Glutamatergic neuron (in vitro differentiated cells): Measurements from ENCODE around the gene ATP8A2. TPM values are rescaled to one million over a fixed set of nuclear protein-coding genes. Genes with fewer than 3 reads are reported as not detected.

Source experiments
- DNase-seq: peaks from one replicate; pipeline ENCODE4 v3.0.0; 2022
- H3K27ac Mint-ChIP-seq: one replicate; pipeline ENCODE4 v1.8.0; 2020; ENCODE audit warnings: mild to moderate bottlenecking, mixed read lengths, inconsistent platforms; ENCODE audit not compliant: unreplicated experiment
- H3K27me3 Mint-ChIP-seq: one replicate; pipeline ENCODE4 v1.8.0; 2020; ENCODE audit warnings: mild to moderate bottlenecking, moderate library complexity, mixed read lengths, inconsistent platforms; ENCODE audit not compliant: unreplicated experiment
- H3K36me3 Mint-ChIP-seq: one replicate; pipeline ENCODE4 v1.8.0; 2020; ENCODE audit warnings: mild to moderate bottlenecking, mixed read lengths, inconsistent platforms; ENCODE audit not compliant: unreplicated experiment
- H3K4me1 Mint-ChIP-seq: one replicate; pipeline ENCODE4 v1.8.0; 2020; ENCODE audit warnings: mild to moderate bottlenecking, low read depth, mixed read lengths, inconsistent platforms; ENCODE audit not compliant: unreplicated experiment
- H3K4me3 Mint-ChIP-seq: one replicate; pipeline ENCODE4 v1.8.0; 2020; ENCODE audit warnings: mild to moderate bottlenecking, mixed read lengths, inconsistent platforms; ENCODE audit not compliant: unreplicated experiment
- H3K9me3 Mint-ChIP-seq: one replicate; pipeline ENCODE4 v1.8.0; 2020; ENCODE audit warnings: mild to moderate bottlenecking, moderate library complexity, mixed read lengths, inconsistent platforms; ENCODE audit not compliant: unreplicated experiment
- total RNA-seq: library from RNA; stranded (reverse); fragmentation: NEBNext Ultra II Directional; extraction: Animal tissue kit (Norgen Biotek cat#: 25700); gene quantifications from one replicate; pipeline ENCODE4 v1.2.1, GENCODE V29; 2021; ENCODE audit not compliant: unreplicated experiment
- TF ChIP-seq, protein P1 (sequence below): fragments of 200-600 bp; sonication (generic); IDR thresholded peaks from one replicate; pipeline ENCODE4 v1.5.0; 2021; ENCODE audit not compliant: partially characterized antibody, unreplicated experiment

Gene ATP8A2
- total RNA-seq, 1 donor from 2014 or later: 70.1 TPM

DNA sequence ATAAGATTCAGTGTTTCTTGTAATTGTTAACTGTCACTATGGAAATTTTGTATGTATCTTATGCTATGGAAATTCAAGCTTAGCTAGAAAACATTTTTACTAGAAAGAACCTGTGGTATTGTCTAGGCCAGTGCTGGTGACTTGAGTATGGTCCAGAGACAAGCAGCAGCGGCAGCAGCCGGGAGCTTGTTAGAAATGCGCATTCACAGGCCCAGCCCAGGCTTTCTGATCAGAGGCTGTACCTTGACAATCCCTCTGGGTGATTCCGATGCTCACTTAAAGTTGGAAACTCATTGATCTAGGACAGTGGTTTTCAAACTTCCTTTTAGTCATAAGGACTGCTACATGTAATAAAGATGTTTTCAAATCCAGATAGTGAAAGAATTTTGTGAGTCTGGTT lies 392.6 kb downstream of the ATP8A2 start:
- H3K9me3 Mint-ChIP-seq: no peaks in the 10 kb centered on the region

DNA sequence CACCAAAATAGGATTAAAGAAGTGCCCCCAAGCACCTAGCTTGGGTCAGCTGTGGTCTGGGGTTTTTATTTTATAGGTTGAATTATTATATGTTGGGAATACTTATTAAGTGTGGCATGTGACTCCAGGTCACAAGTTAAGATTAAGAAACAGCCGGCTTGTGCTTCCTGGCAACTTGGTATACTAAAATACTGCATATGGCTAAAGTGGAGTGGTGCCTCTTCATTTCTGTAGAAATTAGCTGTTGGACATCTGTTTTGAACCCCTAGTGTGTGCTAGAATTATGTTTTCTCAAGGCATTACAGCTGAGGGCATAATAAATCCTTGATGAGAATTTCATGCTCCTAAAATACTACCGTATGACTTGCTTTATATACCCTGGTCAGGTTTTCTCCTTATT lies 393.5 kb downstream of the ATP8A2 start:
- Mint-ChIP-seq H3K27ac (no peak overlapping the region), H3K9me3 (no peaks in the 10 kb centered on the region), H3K4me3 (no peak overlapping the region), H3K36me3 (no peaks in the 10 kb centered on the region), H3K4me1 (peaks cover 12% of the 10 kb centered on the region), H3K27me3 (peaks cover 1% of the 10 kb centered on the region)
- no peak for DNase-seq
- TF ChIP-seq, protein P1, sequence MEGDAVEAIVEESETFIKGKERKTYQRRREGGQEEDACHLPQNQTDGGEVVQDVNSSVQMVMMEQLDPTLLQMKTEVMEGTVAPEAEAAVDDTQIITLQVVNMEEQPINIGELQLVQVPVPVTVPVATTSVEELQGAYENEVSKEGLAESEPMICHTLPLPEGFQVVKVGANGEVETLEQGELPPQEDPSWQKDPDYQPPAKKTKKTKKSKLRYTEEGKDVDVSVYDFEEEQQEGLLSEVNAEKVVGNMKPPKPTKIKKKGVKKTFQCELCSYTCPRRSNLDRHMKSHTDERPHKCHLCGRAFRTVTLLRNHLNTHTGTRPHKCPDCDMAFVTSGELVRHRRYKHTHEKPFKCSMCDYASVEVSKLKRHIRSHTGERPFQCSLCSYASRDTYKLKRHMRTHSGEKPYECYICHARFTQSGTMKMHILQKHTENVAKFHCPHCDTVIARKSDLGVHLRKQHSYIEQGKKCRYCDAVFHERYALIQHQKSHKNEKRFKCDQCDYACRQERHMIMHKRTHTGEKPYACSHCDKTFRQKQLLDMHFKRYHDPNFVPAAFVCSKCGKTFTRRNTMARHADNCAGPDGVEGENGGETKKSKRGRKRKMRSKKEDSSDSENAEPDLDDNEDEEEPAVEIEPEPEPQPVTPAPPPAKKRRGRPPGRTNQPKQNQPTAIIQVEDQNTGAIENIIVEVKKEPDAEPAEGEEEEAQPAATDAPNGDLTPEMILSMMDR: no peak

More for the DNA sequence above, 392.6 kb downstream of the ATP8A2 start:
- no peak for DNase-seq
- H3K4me1 Mint-ChIP-seq: peaks cover 12% of the 10 kb centered on the region
- no peak overlapping the region for H3K27ac Mint-ChIP-seq
- H3K27me3 Mint-ChIP-seq: peaks cover 1% of the 10 kb centered on the region
- no peaks in the 10 kb centered on the region for H3K36me3 Mint-ChIP-seq
- TF ChIP-seq, protein P1: no peak
- H3K4me3 Mint-ChIP-seq: no peak overlapping the region

DNA sequence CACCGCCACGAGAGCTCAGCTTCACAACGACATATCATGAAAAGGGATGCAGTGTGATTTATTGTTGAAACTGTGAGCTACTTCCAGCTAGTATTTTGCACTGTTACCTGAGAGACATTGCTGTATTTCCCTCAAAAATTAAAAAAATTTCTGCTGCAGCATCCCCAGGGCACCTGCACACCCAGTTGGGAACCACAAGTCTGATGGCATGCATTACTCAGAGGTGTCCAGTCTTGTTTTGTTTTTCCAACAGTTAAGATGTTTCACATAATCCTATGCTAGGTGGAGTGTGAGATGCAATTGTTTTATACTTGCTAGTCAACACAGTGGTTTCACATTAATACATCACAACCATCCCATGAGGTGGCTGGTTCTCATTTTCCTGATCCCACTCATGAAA lies 394.8 kb downstream of the ATP8A2 start:
- Mint-ChIP-seq H3K36me3 (no peaks in the 10 kb centered on the region), H3K9me3 (no peaks in the 10 kb centered on the region), H3K4me1 (peaks cover 15% of the 10 kb centered on the region), H3K27ac (no peak overlapping the region), H3K4me3 (no peak overlapping the region), H3K27me3 (peaks cover 1% of the 10 kb centered on the region)
- no peak for DNase-seq
- TF ChIP-seq, protein P1: no peak

DNA sequence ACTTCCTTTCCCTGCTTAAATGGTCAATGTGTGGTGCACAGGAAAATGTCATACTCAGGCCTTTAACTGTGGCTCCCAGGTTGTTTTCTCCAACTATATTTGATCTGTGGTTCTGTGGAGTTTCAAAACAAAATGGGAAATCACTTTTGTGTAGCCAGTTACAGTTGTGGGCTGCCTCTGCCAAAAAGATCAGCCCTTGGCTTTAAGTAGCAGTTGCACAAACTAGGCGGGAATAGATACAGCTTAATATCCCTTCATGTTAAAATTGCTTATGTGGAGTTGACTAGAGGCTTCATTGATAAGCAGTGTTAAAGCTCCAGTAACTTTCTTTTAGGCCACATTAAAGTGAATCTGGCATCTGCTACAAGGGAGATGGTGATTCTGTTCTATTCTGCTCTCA lies 395.2 kb downstream of the ATP8A2 start:
- Mint-ChIP-seq H3K9me3 (no peaks in the 10 kb centered on the region), H3K4me3 (no peak overlapping the region), H3K36me3 (no peaks in the 10 kb centered on the region), H3K27ac (no peak overlapping the region), H3K4me1 (peaks cover 15% of the 10 kb centered on the region), H3K27me3 (peaks cover 1% of the 10 kb centered on the region)
- TF ChIP-seq, protein P1: no peak
- DNase-seq: no peak

DNA sequence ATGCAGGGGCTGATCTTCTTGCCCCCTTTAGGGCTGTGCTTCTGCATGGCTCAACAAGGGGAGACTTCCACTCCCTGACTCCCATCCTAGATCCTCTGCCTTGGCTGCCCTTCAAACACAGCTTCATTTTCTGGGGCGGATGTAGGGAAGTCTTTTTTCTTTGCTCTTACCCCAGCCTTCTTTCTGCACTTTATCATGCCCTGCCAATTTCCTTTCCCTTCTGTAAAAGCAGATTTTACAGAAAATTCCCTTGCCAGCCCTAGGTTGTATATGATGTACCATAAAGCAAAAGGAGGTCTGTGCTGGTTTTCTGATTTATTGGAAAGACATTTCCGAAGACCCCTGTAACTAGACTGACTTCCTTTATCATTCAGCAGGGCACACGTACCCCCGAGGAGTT lies 396.6 kb downstream of the ATP8A2 start:
- Mint-ChIP-seq H3K27ac (no peak overlapping the region), H3K27me3 (peaks cover 1% of the 10 kb centered on the region), H3K4me1 (peaks cover 10% of the 10 kb centered on the region), H3K4me3 (no peak overlapping the region), H3K36me3 (no peaks in the 10 kb centered on the region), H3K9me3 (peaks cover 3% of the 10 kb centered on the region)
- no peak for DNase-seq
- TF ChIP-seq, protein P1: no peak
